Measurements from ENCODE around the gene CSTF1. TPM values are rescaled to one million over a fixed set of nuclear protein-coding genes. Genes with fewer than 3 reads are reported as not detected.

The CSTF1 gene
- polyA plus RNA-seq, 1 of the 3 experiments (the other 2 are of a cell fraction), result 23.4 TPM

GRCh38 chr20:56440346-56441007, 48.0 kb downstream of the CSTF1 start:
- Histone ChIP-seq H3K9me3 (no peaks in the 10 kb centered on the region), H3K27me3 (ENCODE audit: insufficient read depth) (no peaks in the 10 kb centered on the region), H3K79me2 (ENCODE audit: insufficient read depth) (no peaks in the 10 kb centered on the region), H3K9me2 (no peaks in the 10 kb centered on the region), H3F3A (replicated peaks; ENCODE audit: insufficient read depth) (peaks cover 17% of the 10 kb centered on the region), H3K9ac (no peak overlapping the region), H3K27ac (ENCODE audit: low read depth in 2 of 2, low read length in 1 of 2) (peak overlapping the region; percentile 36 to 75; a peak in 3 of 4 replicates), H3K4me2 (no peak overlapping the region; the same call in 1 of the 2 replicates), H2AFZ (ENCODE audit: low read depth) (peak overlapping the region; percentile 70; the same call in 1 of the 2 replicates), H3K36me3 (replicated peaks in 1 of 2; ENCODE audit: control insufficient read depth in 1 of 2, insufficient read depth in 2 of 2, low read length in 1 of 2) (no peaks in the 10 kb centered on the region), H3K4me3 (ENCODE audit: low read depth in 2 of 2, low read length in 1 of 2) (no peak overlapping the region), H4K20me1 (ENCODE audit: insufficient read depth) (no peaks in the 10 kb centered on the region), H3K4me1 (ENCODE audit: control insufficient read depth in 1 of 2, insufficient read depth in 2 of 2, low read depth in 1 of 2, low read length in 1 of 2) (peaks cover 2 to 6% of the 10 kb centered on the region in 2 experiments; a peak in 2 of 4 replicates)
- 63% methylated on average over 3 of the region's 4 CpGs for WGBS (ENCODE audit: low lambda C conversion rate)
- DNase-seq, result no peak
- TF ChIP-seq, protein P1, sequence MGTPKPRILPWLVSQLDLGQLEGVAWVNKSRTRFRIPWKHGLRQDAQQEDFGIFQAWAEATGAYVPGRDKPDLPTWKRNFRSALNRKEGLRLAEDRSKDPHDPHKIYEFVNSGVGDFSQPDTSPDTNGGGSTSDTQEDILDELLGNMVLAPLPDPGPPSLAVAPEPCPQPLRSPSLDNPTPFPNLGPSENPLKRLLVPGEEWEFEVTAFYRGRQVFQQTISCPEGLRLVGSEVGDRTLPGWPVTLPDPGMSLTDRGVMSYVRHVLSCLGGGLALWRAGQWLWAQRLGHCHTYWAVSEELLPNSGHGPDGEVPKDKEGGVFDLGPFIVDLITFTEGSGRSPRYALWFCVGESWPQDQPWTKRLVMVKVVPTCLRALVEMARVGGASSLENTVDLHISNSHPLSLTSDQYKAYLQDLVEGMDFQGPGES (IDR thresholded peaks at IDR 0.05; ENCODE audit: low read depth, low read length), result no peak
- TF ChIP-seq RXRA (IDR thresholded peaks at IDR 0.05; ENCODE audit: borderline replicate concordance, low read depth) (no peak), EP300 (IDR thresholded peaks at IDR 0.05; ENCODE audit: borderline replicate concordance in 1 of 2, low read depth in 1 of 2, low read length in 1 of 2) (no peak), TCF12 (IDR thresholded peaks at IDR 0.05) (no peak), RCOR1 (IDR thresholded peaks at IDR 0.05; ENCODE audit: low read length) (no peak), MXI1 (IDR thresholded peaks at IDR 0.05; ENCODE audit: low read depth, low read length) (no peak), RFX5 (IDR thresholded peaks at IDR 0.05; ENCODE audit: low read length) (no peak), GABPA (IDR thresholded peaks at IDR 0.05; ENCODE audit: low read depth) (no peak), SMC3 (IDR thresholded peaks at IDR 0.05; ENCODE audit: low read depth, low read length) (no peak), TEAD4 (IDR thresholded peaks at IDR 0.05; ENCODE audit: borderline replicate concordance, insufficient read depth) (no peak), ELF1 (IDR thresholded peaks at IDR 0.05) (no peak)
- TF ChIP-seq, protein P2, sequence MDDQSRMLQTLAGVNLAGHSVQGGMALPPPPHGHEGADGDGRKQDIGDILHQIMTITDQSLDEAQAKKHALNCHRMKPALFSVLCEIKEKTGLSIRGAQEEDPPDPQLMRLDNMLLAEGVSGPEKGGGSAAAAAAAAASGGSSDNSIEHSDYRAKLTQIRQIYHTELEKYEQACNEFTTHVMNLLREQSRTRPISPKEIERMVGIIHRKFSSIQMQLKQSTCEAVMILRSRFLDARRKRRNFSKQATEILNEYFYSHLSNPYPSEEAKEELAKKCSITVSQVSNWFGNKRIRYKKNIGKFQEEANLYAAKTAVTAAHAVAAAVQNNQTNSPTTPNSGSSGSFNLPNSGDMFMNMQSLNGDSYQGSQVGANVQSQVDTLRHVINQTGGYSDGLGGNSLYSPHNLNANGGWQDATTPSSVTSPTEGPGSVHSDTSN (IDR thresholded peaks at IDR 0.05), result no peak
- TF ChIP-seq, protein P3, sequence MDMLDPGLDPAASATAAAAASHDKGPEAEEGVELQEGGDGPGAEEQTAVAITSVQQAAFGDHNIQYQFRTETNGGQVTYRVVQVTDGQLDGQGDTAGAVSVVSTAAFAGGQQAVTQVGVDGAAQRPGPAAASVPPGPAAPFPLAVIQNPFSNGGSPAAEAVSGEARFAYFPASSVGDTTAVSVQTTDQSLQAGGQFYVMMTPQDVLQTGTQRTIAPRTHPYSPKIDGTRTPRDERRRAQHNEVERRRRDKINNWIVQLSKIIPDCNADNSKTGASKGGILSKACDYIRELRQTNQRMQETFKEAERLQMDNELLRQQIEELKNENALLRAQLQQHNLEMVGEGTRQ (IDR thresholded peaks at IDR 0.05; ENCODE audit: borderline replicate concordance, low read depth, low read length), result no peak
- TF ChIP-seq, protein P4, sequence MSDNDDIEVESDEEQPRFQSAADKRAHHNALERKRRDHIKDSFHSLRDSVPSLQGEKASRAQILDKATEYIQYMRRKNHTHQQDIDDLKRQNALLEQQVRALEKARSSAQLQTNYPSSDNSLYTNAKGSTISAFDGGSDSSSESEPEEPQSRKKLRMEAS (IDR thresholded peaks at IDR 0.05; ENCODE audit: low read depth), result no peak
- TF ChIP-seq, protein P5, sequence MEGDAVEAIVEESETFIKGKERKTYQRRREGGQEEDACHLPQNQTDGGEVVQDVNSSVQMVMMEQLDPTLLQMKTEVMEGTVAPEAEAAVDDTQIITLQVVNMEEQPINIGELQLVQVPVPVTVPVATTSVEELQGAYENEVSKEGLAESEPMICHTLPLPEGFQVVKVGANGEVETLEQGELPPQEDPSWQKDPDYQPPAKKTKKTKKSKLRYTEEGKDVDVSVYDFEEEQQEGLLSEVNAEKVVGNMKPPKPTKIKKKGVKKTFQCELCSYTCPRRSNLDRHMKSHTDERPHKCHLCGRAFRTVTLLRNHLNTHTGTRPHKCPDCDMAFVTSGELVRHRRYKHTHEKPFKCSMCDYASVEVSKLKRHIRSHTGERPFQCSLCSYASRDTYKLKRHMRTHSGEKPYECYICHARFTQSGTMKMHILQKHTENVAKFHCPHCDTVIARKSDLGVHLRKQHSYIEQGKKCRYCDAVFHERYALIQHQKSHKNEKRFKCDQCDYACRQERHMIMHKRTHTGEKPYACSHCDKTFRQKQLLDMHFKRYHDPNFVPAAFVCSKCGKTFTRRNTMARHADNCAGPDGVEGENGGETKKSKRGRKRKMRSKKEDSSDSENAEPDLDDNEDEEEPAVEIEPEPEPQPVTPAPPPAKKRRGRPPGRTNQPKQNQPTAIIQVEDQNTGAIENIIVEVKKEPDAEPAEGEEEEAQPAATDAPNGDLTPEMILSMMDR (IDR thresholded peaks at IDR 0.05), result no peak
- TF ChIP-seq, protein P6, sequence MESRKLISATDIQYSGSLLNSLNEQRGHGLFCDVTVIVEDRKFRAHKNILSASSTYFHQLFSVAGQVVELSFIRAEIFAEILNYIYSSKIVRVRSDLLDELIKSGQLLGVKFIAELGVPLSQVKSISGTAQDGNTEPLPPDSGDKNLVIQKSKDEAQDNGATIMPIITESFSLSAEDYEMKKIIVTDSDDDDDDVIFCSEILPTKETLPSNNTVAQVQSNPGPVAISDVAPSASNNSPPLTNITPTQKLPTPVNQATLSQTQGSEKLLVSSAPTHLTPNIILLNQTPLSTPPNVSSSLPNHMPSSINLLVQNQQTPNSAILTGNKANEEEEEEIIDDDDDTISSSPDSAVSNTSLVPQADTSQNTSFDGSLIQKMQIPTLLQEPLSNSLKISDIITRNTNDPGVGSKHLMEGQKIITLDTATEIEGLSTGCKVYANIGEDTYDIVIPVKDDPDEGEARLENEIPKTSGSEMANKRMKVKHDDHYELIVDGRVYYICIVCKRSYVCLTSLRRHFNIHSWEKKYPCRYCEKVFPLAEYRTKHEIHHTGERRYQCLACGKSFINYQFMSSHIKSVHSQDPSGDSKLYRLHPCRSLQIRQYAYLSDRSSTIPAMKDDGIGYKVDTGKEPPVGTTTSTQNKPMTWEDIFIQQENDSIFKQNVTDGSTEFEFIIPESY (IDR thresholded peaks at IDR 0.05; ENCODE audit: borderline replicate concordance, low read depth), result no peak
- ChIA-PET POLR2A (no interaction called here), CTCF (no interaction called here)
